Stimulated activated CD4-positive, alpha-beta T cell treated with anti-CD3 and anti-CD28 coated beads, Interleukin-15, amount 100 ng/mL, for 48 hours (primary cell): ENCODE measurements around the gene NLRP6.
"Not testable (repeated sequence)": the region's sequence is repeated elsewhere in the genome, so short reads cannot be mapped to it uniquely, and the experiment has no call there.

Experiments
- DNase-seq, 2 donors: peaks; one replicate each; pipeline ENCODE4 v3.0.0-alpha.2; 2020; ENCODE audit warnings: low read depth in 2 of 2

Gene NLRP6

DNA sequence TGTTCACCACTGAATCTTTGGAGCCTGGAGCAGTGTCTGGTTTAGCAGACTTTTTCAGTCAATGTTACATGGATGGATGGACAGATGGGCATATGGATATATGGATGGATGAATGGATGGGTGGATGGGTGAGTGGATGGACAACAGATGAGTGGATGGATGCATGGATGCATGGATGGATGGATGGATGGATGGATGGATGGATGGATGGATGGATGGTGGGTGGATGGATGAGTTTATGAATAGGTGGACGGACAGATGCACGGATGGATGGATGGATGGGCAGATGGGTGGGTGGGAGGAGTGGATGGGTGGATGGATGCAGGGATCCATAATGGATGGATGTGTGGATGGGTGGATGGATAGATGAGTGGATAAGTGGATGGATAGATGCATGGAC is 22.4 kb upstream of the NLRP6 start:
- no peak for DNase-seq

- DNase-seq, result no peak
Observed at GRCh38 chr11:256952-257737, 21.1 kb upstream of the NLRP6 start.

DNA sequence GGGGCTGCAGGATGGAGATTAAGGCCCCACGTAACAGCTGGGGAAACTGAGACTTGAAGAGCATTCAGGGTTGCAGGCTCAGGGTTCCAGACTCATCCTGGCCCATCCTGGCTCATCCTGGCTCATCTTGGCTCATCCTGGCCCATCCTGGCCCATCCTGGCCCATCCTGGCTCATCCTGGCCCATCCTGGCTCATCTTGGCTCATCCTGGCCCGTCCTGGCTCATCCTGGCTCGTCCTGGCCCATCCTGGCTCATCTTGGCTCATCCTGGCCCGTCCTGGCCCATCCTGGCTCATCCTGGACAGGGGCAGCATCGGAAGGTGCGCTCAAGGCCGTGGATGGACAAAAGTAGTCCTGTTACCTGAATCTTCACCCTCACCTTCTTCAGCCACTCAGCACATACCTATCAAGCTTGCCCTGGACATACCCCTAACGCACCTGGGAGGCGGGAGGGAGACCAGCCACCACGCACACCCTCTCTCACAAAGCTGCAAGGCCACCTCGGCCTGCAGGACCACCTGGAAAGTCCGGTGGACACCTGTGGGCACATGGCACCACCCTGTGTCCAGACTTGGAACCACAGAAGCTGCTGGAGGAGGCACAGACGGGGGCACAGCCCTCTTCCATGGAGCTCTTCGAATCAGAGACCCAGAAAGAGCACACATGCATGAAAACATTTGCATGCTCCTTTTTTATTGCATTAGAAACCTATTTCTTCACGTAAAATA is 20.3 kb upstream of the NLRP6 start:
- DNase-seq, result no peak

DNA sequence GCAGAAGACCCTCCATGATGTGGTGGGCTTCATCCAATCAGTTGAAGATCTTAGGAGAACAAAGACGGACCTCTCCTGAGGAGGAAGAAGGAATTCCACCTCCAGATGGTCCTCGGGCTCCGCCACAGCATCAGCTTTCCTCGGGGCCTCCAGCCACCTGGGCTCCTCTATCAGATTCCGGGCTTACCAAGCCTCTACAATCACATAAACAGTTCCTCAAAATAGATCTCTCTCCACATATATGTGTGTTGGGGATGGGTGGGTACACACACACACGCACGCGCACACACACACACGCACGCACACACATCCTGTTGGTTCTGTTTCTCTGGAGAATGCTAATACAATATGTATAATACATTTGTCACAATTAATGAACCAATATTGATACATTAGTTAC is 18.8 kb upstream of the NLRP6 start:
- DNase-seq, result no peak

GRCh38 chr11:261624-262023 is 16.6 kb upstream of the NLRP6 start:
- no peak for DNase-seq

DNA sequence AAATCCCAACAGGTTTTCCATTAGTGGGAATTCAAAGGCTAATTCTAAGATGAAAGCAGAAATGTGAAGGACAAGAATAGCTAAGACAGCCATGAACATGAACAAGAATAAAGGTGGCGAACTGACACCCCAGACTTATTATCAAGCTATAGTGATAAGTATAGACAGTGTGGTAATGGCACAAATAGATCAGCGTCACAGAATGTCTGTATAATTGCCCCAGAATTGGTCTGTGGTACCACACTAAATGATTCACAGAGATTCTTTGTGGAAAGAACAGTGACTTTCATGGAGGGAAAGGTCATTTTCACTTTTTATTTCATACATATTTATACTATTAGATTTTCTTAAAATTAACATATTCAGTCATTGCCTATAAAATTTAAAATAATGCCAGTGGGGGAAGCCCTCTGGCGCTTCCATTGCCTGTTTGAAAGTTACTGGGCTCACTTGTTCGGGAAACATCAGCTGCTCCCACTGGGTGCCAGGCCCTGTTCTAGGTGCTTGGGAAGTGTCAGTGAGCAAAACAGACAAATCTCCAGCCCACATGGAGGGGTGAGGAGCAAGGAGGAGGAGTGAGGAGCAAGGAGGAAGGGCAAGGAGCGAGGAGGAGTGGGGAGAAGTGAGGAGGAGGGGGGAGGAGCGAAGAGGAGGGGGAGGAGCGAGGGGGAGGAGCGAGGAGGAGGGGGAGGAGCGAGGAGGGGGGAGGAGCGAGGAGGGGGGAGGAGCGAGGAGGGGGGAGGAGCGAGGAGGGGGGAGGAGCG is 11.3 kb upstream of the NLRP6 start:
- no peak for DNase-seq

DNA sequence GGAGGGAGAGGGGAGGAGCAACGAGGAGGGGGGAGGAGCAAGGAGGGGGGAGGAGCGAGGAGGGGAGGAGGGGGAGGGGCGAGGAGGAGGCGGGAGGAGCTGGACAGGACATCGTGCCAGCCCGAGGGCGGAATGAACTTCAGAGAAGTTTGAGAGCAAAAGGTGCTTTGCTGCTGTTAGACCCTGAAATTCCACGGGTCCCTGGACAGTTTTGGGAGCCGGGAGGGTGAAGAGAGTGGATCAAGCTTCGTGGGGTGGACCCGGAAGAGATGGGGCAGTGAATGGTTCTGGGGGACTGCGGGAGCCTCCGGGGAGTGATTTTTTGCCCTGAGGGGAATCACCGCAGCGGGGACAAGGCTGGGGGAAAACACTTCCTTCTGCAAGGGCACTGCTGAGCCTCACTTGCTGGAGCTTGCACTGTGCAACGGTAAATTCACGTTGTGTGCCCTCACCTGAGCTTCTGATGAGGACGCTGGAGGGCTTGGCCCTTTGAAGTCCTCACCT is 10.7 kb upstream of the NLRP6 start:
- no peak for DNase-seq

GRCh38 chr11:268716-269145 is 9.5 kb upstream of the NLRP6 start:
- DNase-seq, result not testable (repeated sequence)

DNA sequence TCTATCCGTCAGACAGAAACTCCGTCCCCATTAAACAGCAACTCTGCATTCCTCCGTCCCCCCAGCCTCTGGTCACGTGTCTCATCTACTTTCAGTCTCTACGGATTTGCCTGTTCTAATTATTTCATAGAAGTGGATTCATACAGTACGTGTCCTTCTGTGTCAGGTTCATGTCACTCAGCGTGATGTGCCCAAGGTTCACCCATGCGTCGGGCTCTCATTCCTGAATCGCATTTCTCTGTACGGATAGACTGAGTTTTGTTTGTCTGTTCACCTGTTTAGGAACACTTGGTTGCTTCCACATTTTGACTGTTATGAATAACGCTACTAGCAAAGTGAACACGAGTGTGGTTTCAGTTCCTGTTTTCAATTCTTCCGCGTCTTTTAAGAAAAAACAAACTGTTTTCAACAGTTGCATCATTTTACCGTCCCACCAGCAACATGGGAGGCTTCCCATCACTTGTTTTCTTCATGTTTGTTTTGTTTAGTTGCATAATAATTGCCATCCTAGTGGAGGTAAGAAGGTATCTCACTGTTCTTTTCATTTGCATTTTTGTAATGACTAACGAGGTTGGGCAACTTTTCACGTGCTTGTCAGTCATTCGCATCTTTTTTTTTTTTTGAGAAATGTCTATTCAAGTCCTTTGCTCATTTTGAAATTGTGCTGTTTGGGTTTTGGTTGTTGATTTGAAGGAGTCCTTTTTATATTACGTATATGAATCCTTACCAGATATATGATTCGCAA is 8.9 kb upstream of the NLRP6 start:
- DNase-seq, result peak in 1 of 2 donors; percentile 44

- DNase-seq, result no peak
Observed at GRCh38 chr11:270451-271318, 7.5 kb upstream of the NLRP6 start.

- DNase-seq, result no peak
Observed at GRCh38 chr11:271319-271715, 6.9 kb upstream of the NLRP6 start.

DNA sequence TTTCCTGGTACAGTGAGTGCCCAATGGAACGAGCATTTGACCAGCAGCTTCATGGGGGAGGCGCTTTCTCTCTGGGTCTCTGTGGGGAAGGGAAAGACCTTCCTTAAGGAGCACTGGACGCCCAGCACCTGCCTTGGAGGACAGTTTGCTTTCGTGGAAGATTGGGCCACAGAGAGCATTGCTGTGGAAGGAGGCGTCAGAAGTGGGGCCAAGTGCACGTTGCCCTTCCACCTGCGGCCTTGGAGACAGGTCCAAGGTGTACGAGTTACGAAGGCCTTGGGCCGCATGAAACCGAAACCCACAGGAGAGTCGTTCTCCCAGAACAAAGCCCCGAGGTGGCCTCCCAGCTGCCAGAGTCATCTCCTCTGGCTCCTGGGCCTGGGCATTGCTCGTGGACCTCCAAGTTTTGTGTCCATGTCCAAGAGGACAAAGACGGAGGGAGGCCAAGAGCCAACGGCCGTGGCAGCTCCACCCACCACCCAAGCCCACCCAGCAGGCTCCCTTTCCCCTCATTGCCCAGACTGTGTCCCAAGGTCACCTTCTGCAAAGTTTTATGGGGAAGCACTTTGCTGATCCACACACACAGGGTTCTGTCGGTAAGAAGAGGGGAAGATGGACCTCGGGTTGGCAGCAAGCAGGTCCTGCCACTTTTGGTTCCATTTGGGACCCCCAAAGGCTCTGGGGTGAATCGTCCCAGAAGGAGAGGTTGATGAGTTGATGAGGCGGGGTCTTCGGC is 5.8 kb upstream of the NLRP6 start:
- DNase-seq, result no peak

DNA sequence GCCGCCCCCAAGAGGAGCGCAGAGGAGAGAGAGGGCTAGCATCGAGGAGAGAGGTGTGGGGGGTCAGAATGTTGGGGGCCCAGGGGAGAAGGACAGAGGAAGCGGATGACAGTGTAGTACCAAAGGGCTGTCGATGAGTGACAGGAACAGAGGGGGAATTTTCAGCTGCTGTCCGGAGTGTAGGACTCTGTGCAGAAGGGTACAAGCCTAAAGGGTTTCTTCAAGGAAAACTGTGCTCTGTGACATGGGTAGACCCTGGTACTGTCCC is 5.3 kb upstream of the NLRP6 start:
- no peak for DNase-seq

- no peak for DNase-seq
Observed at GRCh38 chr11:276219-276618, 2.0 kb upstream of the NLRP6 start.

DNA sequence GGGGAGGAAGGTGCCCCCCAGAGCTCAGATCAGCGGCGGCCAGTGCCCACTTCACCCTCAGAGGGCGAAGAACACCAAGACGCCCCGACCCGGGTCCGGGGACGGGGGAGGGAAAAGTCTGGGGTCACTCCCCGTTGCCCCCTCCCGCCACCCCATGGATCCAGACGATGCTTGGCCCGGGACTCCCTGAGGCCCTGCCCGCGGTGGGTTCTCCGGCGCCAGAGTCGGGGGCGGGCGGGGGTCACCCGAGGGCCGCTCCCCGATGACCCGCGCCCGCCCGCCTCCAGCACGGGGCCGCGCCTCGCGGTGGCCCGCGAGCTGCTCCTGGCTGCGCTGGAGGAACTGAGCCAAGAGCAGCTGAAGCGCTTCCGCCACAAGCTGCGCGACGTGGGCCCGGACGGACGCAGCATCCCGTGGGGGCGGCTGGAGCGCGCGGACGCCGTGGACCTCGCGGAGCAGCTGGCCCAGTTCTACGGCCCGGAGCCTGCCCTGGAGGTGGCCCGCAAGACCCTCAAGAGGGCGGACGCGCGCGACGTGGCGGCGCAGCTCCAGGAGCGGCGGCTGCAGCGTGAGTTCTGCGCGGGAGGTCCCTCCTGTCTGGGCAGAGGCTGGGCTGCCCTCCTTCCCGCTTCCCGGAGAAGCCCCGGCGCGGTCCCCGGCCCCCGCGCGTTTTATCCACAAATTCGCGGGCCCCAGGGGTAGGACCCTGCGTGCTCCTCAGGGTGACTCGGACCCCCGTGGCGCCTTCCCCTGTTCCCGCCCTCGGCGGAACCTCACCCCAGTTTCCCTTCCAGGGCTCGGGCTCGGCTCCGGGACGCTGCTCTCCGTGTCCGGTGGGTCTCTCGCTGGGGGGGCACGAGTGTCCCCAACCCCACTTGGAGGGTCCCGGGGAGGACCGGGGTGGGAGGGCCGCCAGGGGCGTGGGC is 1.1 kb downstream of the NLRP6 start:
- no peak for DNase-seq

DNA sequence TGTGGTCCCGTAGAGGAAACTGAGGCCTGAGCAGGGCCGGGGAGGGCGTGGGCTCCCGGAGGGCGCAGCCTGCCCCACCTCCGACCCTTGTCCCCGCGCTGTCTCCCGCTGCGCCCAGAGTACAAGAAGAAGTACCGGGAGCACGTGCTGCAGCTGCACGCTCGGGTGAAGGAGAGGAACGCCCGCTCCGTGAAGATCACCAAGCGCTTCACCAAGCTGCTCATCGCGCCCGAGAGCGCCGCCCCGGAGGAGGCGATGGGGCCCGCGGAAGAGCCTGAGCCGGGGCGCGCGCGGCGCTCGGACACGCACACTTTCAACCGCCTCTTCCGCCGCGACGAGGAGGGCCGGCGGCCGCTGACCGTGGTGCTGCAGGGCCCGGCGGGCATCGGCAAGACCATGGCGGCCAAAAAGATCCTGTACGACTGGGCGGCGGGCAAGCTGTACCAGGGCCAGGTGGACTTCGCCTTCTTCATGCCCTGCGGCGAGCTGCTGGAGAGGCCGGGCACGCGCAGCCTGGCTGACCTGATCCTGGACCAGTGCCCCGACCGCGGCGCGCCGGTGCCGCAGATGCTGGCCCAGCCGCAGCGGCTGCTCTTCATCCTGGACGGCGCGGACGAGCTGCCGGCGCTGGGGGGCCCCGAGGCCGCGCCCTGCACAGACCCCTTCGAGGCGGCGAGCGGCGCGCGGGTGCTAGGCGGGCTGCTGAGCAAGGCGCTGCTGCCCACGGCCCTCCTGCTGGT is 1.9 kb downstream of the NLRP6 start:
- DNase-seq, result no peak

- no peak for DNase-seq
Observed at GRCh38 chr11:280706-281485, 2.7 kb downstream of the NLRP6 start.
